ENCODE measurements around the gene CCR1. TPM values are rescaled to one million over a fixed set of nuclear protein-coding genes. Genes with fewer than 3 reads are reported as not detected.

CCR1 gene
- total RNA-seq, 1 experiment from 2014 or later = 0.10 TPM

- no peaks in the 10 kb centered on the region for H3K27me3 ChIP-seq (ENCODE audit: insufficient read depth, low read length)
- H3K4me2 ChIP-seq (ENCODE audit: low read length) = no peak overlapping the region
- TF ChIP-seq CEBPB (IDR thresholded peaks at IDR 0.05; ENCODE audit: low read depth) (peak; percentile 80), ELF1 (IDR thresholded peaks at IDR 0.05; ENCODE audit: borderline replicate concordance, low read depth) (no peak)
- H3K27ac ChIP-seq (ENCODE audit: low read depth, low read length) = no peak overlapping the region
- H3K9me2 ChIP-seq (ENCODE audit: insufficient read depth) = no peaks in the 10 kb centered on the region
- no peaks in the 10 kb centered on the region for H3K79me2 ChIP-seq (ENCODE audit: insufficient read depth, low read length)
- H3K4me1 ChIP-seq (ENCODE audit: control insufficient read depth in 1 of 2, insufficient read depth in 2 of 2, low read length in 2 of 2) = no peaks in the 10 kb centered on the region
- ChIA-PET CTCF (no interaction called here), RAD21 (ENCODE audit: low non-redundant PET in 1 of 2, low total read pairs in 2 of 2, uncharacterized antibody in 2 of 2, unreplicated experiment in 2 of 2) (no interaction called here), POLR2A (no interaction called here)
- no peak overlapping the region for H3K4me3 ChIP-seq (replicated peaks in 1 of 2; ENCODE audit: low read depth in 1 of 2, low read length in 2 of 2)
- no TSS peak for BruUV-seq (replicated peaks)
- H3K9ac ChIP-seq (ENCODE audit: low read length) = no peak overlapping the region
- intact Hi-C loops (cut with micrococcal nuclease) = no loop called here
- no peaks in the 10 kb centered on the region for H4K20me1 ChIP-seq (ENCODE audit: insufficient read depth)
- ATAC-seq (no peak), DNase-seq (ENCODE audit: low read depth, low spot score) (no peak)
- no peaks in the 10 kb centered on the region for H3K36me3 ChIP-seq (ENCODE audit: control insufficient read depth in 1 of 2, insufficient read depth in 2 of 2, low read length in 2 of 2)
- 0 out of 4 replicates have a peak, but pooled peaks cover 0 to 3% of the 10 kb centered on the region in 2 experiments for H3K9me3 ChIP-seq (ENCODE audit: control insufficient read depth in 1 of 2, insufficient read depth in 1 of 2, low read depth in 1 of 2, low read length in 2 of 2)
- no peak overlapping the region for H2AFZ ChIP-seq (ENCODE audit: low read depth, low read length, poor library complexity, severe bottlenecking)
Measured at GRCh38 chr3:46194868-46195553, 13.1 kb downstream of the CCR1 start.

GRCh38 chr3:46193436-46193835, 14.7 kb downstream of the CCR1 start:
- H3K27me3 ChIP-seq (ENCODE audit: insufficient read depth, low read length) = no peaks in the 10 kb centered on the region
- H3K27ac ChIP-seq (ENCODE audit: low read depth, low read length) = no peak overlapping the region
- ChIA-PET CTCF (no interaction called here), POLR2A (no interaction called here), RAD21 (ENCODE audit: low non-redundant PET in 1 of 2, low total read pairs in 2 of 2, uncharacterized antibody in 2 of 2, unreplicated experiment in 2 of 2) (interaction anchor here in 1 of 2 experiments (0.7 kb wide), 1 partner anchor 83 kb away, joined by 3 read pairs; no protein-coding TSS in a partner anchor)
- no TSS peak for BruUV-seq (replicated peaks)
- H3K9me3 ChIP-seq (ENCODE audit: control insufficient read depth in 1 of 2, insufficient read depth in 1 of 2, low read depth in 1 of 2, low read length in 2 of 2) = 0 out of 4 replicates have a peak, but pooled peaks cover 0 to 3% of the 10 kb centered on the region in 2 experiments
- H3K4me3 ChIP-seq (replicated peaks in 1 of 2; ENCODE audit: low read depth in 1 of 2, low read length in 2 of 2) = no peak overlapping the region
- no peaks in the 10 kb centered on the region for H3K36me3 ChIP-seq (ENCODE audit: control insufficient read depth in 1 of 2, insufficient read depth in 2 of 2, low read length in 2 of 2)
- no peak for ATAC-seq
- no peak for DNase-seq (ENCODE audit: low read depth, low spot score)
- H3K79me2 ChIP-seq (ENCODE audit: insufficient read depth, low read length) = no peaks in the 10 kb centered on the region
- intact Hi-C loops (cut with micrococcal nuclease) = no loop called here
- no peak overlapping the region for H2AFZ ChIP-seq (ENCODE audit: low read depth, low read length, poor library complexity, severe bottlenecking)
- TF ChIP-seq SRF (IDR thresholded peaks at IDR 0.05; ENCODE audit: low read depth) (no peak), POLR2A (IDR thresholded peaks at IDR 0.05; ENCODE audit: borderline replicate concordance, extremely low read depth, insufficient read depth, insufficient read length) (no peak), EZH2 (IDR thresholded peaks at IDR 0.05) (no peak), FOSL1 (IDR thresholded peaks at IDR 0.05; ENCODE audit: low read depth) (no peak), TCF7L2 (IDR thresholded peaks at IDR 0.05; ENCODE audit: borderline replicate concordance, extremely low read depth, insufficient read depth, insufficient read length) (no peak), EZH2phosphoT487 (IDR thresholded peaks at IDR 0.05; ENCODE audit: borderline replicate concordance) (no peak), SIN3A (IDR thresholded peaks at IDR 0.05; ENCODE audit: low read depth) (no peak), CBX3 (IDR thresholded peaks at IDR 0.05; ENCODE audit: low read depth) (no peak), CEBPB (IDR thresholded peaks at IDR 0.05; ENCODE audit: low read depth) (no peak), RAD21 (IDR thresholded peaks at IDR 0.05; ENCODE audit: low read depth) (no peak)
- TF ChIP-seq, protein P1, sequence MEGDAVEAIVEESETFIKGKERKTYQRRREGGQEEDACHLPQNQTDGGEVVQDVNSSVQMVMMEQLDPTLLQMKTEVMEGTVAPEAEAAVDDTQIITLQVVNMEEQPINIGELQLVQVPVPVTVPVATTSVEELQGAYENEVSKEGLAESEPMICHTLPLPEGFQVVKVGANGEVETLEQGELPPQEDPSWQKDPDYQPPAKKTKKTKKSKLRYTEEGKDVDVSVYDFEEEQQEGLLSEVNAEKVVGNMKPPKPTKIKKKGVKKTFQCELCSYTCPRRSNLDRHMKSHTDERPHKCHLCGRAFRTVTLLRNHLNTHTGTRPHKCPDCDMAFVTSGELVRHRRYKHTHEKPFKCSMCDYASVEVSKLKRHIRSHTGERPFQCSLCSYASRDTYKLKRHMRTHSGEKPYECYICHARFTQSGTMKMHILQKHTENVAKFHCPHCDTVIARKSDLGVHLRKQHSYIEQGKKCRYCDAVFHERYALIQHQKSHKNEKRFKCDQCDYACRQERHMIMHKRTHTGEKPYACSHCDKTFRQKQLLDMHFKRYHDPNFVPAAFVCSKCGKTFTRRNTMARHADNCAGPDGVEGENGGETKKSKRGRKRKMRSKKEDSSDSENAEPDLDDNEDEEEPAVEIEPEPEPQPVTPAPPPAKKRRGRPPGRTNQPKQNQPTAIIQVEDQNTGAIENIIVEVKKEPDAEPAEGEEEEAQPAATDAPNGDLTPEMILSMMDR (IDR thresholded peaks at IDR 0.05 in 2 of 3, conservative IDR thresholded peaks at IDR 0.05 in 1 of 3; ENCODE audit: borderline replicate concordance in 1 of 3, insufficient read depth in 1 of 3, low read depth in 2 of 3, low read length in 2 of 3) = no peak
- TF ChIP-seq, protein P2, sequence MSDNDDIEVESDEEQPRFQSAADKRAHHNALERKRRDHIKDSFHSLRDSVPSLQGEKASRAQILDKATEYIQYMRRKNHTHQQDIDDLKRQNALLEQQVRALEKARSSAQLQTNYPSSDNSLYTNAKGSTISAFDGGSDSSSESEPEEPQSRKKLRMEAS (IDR thresholded peaks at IDR 0.05) = no peak
- H3K4me2 ChIP-seq (ENCODE audit: low read length) = no peak overlapping the region
- no peaks in the 10 kb centered on the region for H3K9me2 ChIP-seq (ENCODE audit: insufficient read depth)
- H3K4me1 ChIP-seq (ENCODE audit: control insufficient read depth in 1 of 2, insufficient read depth in 2 of 2, low read length in 2 of 2) = no peaks in the 10 kb centered on the region
- no peaks in the 10 kb centered on the region for H4K20me1 ChIP-seq (ENCODE audit: insufficient read depth)
- H3K9ac ChIP-seq (ENCODE audit: low read length) = no peak overlapping the region

All from HCT116 (cell line).